Mononuclear cell (primary cell): Measurements from ENCODE around the gene PTPRM. TPM values are rescaled to one million over a fixed set of nuclear protein-coding genes. Genes with fewer than 3 reads are reported as not detected.

Source experiments
- H3K27me3 ChIP-seq: 2 replicates; pipeline ENCODE4 v1.6.0; 2011; ENCODE audit warnings: low read length, control low read depth; ENCODE audit not compliant: insufficient read depth
- H3K4me1 ChIP-seq: 2 replicates; pipeline ENCODE4 v1.5.1; 2011; ENCODE audit warnings: mild to moderate bottlenecking, low read length, control low read depth; ENCODE audit not compliant: insufficient read depth
- H3K4me3 ChIP-seq: 2 replicates; pipeline ENCODE4 v1.5.1; 2011; ENCODE audit warnings: mild to moderate bottlenecking, low read length, moderate library complexity
- H3K9me3 ChIP-seq: 2 replicates; pipeline ENCODE4 v1.5.1; 2011; ENCODE audit warnings: low read depth, mild to moderate bottlenecking, control low read depth, low read length
- total RNA-seq: library from RNA; depleted of rRNA; stranded (reverse); fragments of >200 nt; gene quantifications from one replicate; pipeline ENCODE4 v1.2.3, GENCODE V29; 2012

PTPRM gene
- total RNA-seq, 1 donor, result 8.0 TPM

DNA sequence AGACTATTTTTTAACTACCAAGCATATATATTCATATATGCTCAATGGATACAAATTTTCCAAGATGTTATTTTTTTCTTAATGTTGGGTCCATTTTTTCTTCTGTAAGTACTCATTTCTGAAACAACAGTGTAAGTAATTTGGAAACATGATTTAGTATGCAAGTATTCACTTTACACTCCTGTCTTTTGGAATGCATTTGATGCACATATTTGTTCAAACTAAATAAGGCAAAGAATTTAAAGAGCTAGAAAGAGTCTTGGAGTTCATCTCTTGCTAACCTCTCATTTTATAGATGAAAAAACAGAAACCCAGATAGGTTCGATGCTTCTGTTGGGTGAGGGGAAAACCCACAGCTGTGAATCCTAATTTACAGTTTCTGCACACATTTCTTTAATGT, 602.6 kb downstream of the PTPRM start:
- H3K9me3 ChIP-seq, result no peaks in the 10 kb centered on the region
- no peak overlapping the region for H3K4me3 ChIP-seq
- no peaks in the 10 kb centered on the region for H3K27me3 ChIP-seq
- no peaks in the 10 kb centered on the region for H3K4me1 ChIP-seq

DNA sequence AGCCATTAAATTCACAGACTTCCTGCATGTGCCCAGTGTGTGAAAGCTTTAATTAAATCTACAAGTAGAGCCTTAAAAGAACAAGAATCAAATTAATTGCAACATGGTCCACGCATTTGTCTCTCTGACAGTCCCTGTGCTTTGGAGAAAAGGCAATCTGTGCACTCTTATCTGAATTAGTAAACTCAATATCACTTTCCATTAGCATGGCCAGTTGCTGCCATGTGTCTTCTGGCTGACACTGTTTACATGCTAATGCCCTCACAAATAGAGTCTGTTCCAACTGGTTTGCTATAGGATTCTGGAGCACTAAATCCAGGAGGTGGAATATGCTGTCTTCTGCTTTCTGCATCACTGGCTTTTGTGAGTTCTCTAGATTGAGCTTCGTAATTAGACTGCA, 607.7 kb downstream of the PTPRM start:
- Histone ChIP-seq H3K4me1 (no peaks in the 10 kb centered on the region), H3K4me3 (no peak overlapping the region), H3K9me3 (no peaks in the 10 kb centered on the region), H3K27me3 (no peaks in the 10 kb centered on the region)

DNA sequence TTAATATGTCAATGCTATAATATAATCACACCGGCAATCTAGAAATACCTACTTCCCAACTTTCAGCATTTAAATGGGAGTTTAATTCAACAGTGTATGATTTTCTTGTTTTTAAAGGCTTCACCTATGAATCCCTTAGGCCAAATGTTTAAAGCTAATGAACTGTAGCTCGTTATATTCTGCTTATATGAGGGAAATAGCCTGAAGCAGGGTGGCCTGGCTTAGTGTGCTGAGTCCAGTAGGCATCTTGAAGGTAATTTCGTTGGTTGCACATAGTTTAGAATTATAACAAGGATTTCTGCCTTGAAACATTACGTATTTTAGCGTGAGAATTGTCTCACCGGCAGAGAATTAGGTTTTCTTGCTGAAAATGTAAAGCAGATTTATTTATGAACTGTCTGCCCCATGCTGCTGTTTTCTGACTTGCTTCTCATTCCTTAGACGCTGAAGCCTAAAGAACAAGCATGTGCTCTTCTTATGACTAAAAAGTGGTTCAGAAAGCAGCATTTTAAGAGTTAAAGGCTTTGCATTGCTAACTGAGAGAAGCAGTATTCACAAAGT, 608.5 kb downstream of the PTPRM start:
- H3K4me1 ChIP-seq, result no peaks in the 10 kb centered on the region
- H3K27me3 ChIP-seq, result no peaks in the 10 kb centered on the region
- H3K4me3 ChIP-seq, result no peak overlapping the region
- no peaks in the 10 kb centered on the region for H3K9me3 ChIP-seq

DNA sequence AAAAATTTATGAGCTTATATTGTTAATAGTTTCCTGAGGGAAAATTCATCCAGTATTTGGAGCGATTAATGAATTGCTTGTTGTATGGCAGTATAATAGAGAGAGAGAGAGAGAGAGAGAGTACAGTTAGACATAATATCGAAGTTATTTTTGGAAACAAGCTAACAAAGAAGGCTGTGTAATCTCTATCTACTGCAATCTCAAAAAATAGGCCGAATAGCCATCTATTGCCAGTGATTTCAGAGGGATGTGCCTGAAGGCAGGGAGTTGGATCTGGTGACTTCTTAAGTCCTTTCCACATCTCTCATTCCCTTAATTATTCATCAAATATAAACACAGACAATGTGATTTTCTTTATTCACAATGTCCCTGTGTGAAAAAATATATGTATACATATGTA, 609.0 kb downstream of the PTPRM start:
- H3K4me1 ChIP-seq, result no peaks in the 10 kb centered on the region
- no peak overlapping the region for H3K4me3 ChIP-seq
- H3K9me3 ChIP-seq, result no peaks in the 10 kb centered on the region
- no peaks in the 10 kb centered on the region for H3K27me3 ChIP-seq

DNA sequence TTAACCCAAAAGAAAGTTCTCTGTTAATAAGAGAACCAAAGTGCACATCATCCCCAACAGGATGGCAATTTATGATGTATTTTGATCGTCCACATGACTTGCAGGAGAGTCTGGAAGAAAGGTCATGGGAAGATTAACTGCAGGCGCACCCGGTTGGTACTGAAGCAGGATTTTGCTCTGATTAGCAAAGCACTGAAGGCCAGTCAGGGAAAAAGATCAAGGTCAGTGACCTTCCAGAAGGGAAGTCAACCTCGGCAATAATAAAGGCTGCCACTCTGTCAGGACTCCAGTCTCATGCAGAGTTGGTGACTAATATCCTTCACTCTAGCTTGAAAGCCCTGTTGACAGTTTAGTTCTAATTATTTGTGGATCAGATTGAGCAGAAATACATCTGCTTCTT, 609.4 kb downstream of the PTPRM start:
- Histone ChIP-seq H3K27me3 (no peaks in the 10 kb centered on the region), H3K4me3 (no peak overlapping the region), H3K9me3 (no peaks in the 10 kb centered on the region), H3K4me1 (no peaks in the 10 kb centered on the region)

DNA sequence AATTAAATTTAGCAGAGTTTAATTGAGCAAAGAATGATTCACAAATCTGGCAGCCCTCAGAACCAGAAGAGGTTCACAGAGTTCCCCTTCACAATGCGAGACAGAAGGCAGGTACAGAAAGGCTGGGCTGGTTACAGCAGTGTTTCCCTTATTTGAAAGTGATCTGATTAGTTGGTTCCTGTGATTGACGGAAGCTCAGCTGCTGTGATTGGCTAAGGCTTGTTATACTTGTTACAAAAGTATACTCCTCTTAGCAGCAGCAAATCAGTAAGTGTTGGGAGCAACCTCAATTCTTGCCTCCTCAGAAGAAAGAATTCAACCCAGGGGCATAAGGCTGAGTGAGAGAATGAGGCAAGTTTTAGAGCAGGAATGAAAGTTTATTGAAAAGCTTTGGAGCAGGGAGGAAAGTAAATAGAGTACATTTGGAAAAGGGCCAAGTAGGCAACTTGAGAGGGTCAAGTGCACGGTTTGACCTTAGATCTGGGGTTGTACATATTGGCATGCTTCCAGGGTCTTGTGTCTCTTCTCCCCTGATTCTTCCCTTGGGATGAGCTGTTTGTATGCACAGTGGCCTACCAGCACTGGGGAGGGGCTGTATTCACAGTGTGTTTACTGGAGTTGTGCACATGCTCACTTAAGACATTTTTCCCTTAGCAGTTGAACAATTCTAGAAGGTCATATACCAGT, 610.4 kb downstream of the PTPRM start:
- Histone ChIP-seq H3K4me3 (no peak overlapping the region), H3K4me1 (no peaks in the 10 kb centered on the region), H3K27me3 (no peaks in the 10 kb centered on the region), H3K9me3 (no peaks in the 10 kb centered on the region)

DNA sequence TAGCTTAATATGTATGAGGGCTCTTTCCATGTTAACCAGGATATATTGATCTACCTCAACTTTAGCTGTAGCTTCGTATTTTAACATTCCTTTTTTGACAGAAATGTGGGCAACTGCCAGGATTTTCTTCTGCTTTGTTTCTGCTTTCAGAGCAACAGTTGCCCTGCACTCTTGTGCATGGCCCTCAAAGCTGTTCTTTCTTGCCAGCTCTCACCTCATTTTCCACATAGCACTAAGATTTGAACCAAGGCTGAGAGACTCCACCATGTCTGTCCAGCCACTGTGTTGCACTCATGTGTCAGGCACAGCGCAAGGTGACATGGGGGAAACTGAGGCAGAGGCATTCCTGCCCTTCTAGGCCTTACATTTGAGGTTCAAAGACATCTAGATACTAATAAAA, 619.3 kb downstream of the PTPRM start:
- Histone ChIP-seq H3K4me3 (no peak overlapping the region), H3K27me3 (no peaks in the 10 kb centered on the region), H3K9me3 (no peaks in the 10 kb centered on the region)

DNA sequence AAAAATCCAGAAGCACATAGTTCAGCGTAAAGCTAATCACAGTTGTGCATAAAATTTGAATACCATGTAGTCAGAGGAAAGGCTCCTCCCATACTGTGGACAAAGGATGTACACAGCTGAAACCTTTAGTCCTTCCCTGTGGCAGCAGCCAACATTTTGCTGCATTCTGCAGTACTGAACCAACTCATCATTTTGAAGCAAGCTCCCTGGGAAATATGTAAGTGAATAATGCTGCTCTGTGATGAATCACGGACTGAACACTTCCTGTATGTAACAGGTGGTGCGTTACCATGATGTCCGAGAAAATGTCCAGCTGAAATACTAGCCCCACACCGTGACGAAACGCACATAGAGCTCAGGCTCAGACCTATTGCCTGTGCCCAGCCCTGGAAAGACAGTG, 621.1 kb downstream of the PTPRM start:
- Histone ChIP-seq H3K4me1 (no peaks in the 10 kb centered on the region), H3K4me3 (no peak overlapping the region), H3K9me3 (no peaks in the 10 kb centered on the region), H3K27me3 (no peaks in the 10 kb centered on the region)

More for the DNA sequence above, 619.3 kb downstream of the PTPRM start:
- no peaks in the 10 kb centered on the region for H3K4me1 ChIP-seq

DNA sequence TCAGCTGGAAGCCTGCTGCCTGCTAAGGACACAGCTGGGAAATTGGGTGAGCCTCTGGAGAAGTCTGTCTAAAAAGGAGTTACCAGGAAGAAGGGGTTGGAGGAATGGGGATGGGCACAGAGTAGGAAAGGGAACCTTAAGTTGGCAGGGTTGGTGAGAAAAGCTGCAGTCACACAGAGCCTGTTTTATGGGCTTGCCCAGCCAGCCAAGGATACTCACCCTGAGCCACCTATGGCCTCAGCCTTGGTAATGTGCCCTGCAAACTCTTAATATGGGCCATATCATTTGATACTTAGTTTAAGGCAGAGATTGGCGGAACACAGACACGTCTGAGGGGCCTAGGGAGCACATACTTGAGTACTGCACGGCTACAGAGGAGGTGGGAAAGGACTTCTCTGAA, 623.9 kb downstream of the PTPRM start:
- Histone ChIP-seq H3K9me3 (no peaks in the 10 kb centered on the region), H3K4me1 (no peaks in the 10 kb centered on the region), H3K27me3 (no peaks in the 10 kb centered on the region), H3K4me3 (no peak overlapping the region)

DNA sequence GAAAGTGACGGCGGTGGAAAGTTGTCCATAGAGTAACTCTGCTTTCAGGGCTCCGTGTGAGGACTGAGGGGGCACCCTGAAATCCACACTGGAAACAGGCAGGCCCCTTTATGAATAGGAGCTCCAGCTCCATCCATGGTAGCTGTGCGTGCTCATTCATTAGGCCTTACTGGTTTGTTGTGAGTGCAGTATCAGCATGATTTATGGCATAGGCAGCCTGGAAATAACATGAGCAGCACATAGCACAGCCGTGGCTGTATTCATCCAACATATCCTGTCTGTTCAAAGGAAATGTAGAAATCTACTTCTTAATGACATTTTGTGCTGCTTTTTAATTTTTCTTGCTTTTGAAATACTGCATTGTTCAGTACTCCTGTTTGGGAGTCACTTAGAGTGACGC, 627.3 kb downstream of the PTPRM start:
- no peak overlapping the region for H3K4me3 ChIP-seq
- no peaks in the 10 kb centered on the region for H3K27me3 ChIP-seq
- H3K4me1 ChIP-seq, result no peaks in the 10 kb centered on the region
- no peaks in the 10 kb centered on the region for H3K9me3 ChIP-seq

DNA sequence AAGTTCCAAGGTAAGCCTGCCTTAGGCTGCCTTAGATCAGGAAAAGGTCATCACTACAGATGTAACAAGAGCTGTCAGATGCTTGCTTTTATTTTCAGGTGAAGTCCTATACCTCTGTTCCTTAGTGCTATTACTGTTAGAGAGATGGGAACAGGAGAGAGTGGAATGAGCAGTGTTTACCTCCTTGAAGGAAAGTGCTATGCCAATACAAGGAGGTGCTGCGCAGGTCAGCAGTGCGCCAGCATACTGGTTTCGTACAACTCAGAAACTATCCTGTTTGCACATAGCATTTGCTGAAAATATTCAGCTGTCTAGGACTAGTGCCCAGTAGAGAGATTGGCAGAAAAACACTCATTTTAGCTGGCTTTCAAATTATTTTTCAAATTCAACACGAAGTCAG, 629.1 kb downstream of the PTPRM start:
- Histone ChIP-seq H3K4me3 (no peak overlapping the region), H3K4me1 (no peaks in the 10 kb centered on the region), H3K9me3 (no peaks in the 10 kb centered on the region), H3K27me3 (no peaks in the 10 kb centered on the region)

DNA sequence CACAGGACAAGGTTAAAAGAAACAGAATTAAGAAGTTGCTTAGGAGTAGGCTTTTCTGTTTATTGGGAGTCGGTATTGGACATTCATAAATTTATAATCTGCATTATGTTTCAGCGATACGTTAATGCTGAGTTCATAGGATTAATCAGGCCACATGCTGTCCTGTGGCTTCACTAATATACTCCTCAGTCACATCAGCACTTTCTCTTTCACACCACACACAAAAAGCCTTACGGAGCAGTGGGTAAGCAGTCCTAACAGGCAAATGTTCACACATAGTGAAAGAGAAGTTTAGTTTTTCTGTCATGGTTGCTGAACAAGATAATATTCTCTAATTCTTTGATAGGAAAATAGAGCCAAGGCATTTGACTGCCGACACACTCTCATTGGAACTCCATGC, 630.4 kb downstream of the PTPRM start:
- Histone ChIP-seq H3K4me3 (no peak overlapping the region), H3K9me3 (no peaks in the 10 kb centered on the region), H3K4me1 (no peaks in the 10 kb centered on the region), H3K27me3 (no peaks in the 10 kb centered on the region)

DNA sequence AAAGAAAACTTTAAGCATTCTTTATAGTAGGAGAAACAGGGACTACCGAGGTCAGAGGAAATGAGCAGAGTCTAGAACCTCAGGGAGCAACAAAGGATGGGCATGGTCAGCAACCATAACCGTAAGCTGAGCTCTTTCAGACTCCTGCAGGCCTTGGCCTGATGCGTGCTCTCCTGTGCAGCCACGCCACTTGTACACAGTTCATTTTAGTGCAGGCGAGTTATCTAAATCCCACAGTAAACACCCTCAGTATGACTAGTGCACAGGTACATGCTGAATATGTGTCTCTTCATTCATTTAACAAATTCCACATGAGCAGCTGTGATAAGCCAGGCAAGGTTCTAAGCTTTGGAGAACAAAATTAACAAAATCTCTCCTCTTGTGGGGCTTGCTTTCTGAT, 640.9 kb downstream of the PTPRM start:
- Histone ChIP-seq H3K9me3 (no peaks in the 10 kb centered on the region), H3K27me3 (no peaks in the 10 kb centered on the region), H3K4me3 (no peak overlapping the region), H3K4me1 (no peaks in the 10 kb centered on the region)

DNA sequence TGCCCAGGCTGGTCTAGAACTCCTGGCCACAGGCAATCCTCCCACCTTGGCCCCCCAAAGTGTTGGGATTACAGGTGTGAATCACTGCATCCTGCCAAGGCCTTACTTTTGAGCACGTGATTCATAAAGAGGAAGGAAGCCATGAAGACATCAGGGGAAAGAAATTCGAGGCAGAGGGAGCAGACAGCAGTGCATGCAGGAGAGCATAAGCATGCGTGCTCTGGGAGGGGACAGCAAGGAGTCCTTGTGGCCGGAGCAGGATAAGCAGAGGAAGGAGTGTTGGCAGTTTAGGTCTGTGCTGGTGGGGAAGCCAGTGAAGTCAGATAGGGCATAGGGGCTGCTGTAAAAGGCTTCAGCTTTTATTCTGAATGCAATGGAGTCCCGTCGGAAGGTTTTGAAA, 641.6 kb downstream of the PTPRM start:
- Histone ChIP-seq H3K4me3 (no peak overlapping the region), H3K4me1 (no peaks in the 10 kb centered on the region), H3K27me3 (no peaks in the 10 kb centered on the region), H3K9me3 (no peaks in the 10 kb centered on the region)

DNA sequence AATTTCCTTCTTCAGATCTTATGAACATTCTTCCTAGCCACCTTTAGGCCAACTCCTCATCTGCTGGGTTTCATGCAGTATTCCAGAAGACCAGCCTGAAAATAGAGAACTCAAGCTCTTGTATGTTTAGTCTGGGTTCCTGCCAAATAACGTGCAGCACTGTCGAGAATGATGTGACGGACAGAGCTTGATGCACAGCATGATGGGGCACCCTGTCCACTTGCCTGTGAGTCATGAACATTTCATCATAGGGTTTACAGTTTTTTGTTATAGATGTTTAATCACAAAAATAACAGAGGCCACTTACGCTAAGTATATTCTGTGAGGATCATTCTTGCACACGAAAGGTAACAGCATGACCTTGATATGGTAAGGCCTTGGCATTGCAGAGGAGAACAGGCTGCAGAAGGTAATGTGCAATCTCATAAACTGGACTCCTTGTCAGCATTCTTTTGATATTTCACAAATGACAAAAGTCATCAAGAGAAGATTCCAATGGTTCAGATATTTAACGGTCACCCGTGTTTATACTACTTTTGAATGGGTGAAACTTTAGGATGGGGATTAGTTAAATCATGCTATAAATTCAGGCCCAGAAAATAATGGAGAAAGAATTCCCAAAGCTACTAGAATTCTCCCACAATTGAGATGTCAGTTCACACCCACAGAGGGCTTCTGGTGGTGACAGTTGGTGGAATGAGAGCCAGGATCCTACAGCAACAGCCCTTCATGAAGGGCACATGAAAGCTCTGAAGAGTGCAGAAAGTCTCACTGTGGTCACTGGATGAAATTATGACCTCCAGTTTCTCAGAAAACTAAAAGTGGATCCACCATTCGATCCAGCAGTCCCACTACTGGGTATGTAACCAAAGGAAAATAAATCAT, 646.0 kb downstream of the PTPRM start:
- no peaks in the 10 kb centered on the region for H3K4me1 ChIP-seq
- H3K27me3 ChIP-seq, result no peaks in the 10 kb centered on the region
- no peak overlapping the region for H3K4me3 ChIP-seq
- no peaks in the 10 kb centered on the region for H3K9me3 ChIP-seq
